Stimulated activated CD8-positive, alpha-beta memory T cell treated with anti-CD3 and anti-CD28 coated beads, Interleukin-7, amount 100 ng/mL, for 1 hour (primary cell): ENCODE results near the gene HMCN1.

Experiments
- DNase-seq, 2 donors: peaks; one replicate each; pipeline ENCODE4 v3.0.0-alpha.2; 2020; ENCODE audit warnings: low read depth in 2 of 2

Gene HMCN1

DNA sequence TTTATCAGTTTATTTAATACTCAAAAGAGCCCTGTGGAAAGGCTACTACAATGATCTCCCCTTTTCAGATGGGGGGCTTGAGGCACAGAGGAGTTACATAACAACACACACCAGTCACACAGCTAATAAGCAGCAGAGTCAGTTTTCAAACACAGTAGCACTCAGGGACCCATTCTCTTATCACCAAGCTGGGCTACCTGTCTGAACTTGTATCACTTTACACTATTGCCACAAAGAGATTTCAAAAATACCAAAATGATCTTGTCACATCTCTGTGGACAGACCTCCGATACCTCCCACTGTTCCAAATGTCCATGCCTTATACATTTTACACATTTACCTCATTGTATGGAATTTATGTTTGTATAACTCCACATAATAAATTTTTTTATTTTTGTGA is 506.2 kb downstream of the HMCN1 start:
- no peak for DNase-seq
